ACC112 (cell line): Measurements from ENCODE around the gene COL23A1.

Experiments used
- H2AFZ ChIP-seq: fragments of 200-600 bp; sonication (generic); one replicate; pipeline ENCODE4 v1.6.0; 2017; ENCODE audit warnings: antibody characterized with exemption, low read length; ENCODE audit not compliant: unreplicated experiment
- H3K27ac ChIP-seq: fragments of 200-600 bp; sonication (generic); 2 replicates; pipeline ENCODE4 v1.5.1; 2014; ENCODE audit warnings: low read depth, mild to moderate bottlenecking, antibody characterized with exemption, low read length, moderate library complexity
- H3K27me3 ChIP-seq: fragments of 200-600 bp; sonication (generic); 2 replicates; pipeline ENCODE4 v1.6.1; 2014; ENCODE audit warnings: mild to moderate bottlenecking, antibody characterized with exemption, low read length, moderate library complexity, mixed read lengths; ENCODE audit not compliant: insufficient read depth
- H3K36me3 ChIP-seq: fragments of 200-600 bp; sonication (generic); 2 replicates; pipeline ENCODE4 v1.6.1; 2016; ENCODE audit warnings: mild to moderate bottlenecking, antibody characterized with exemption, low read length, moderate library complexity, mixed read lengths; ENCODE audit not compliant: insufficient read depth
- H3K4me1 ChIP-seq: fragments of 200-600 bp; sonication (generic); one replicate; pipeline ENCODE4 v1.6.1; 2016; ENCODE audit warnings: low read length, mixed read lengths; ENCODE audit not compliant: insufficient read depth, unreplicated experiment, control insufficient read depth
- H3K4me3 ChIP-seq: fragments of 200-600 bp; sonication (generic); 2 replicates; pipeline ENCODE4 v1.5.1; 2014; ENCODE audit warnings: mild to moderate bottlenecking, low read depth, low read length
- H3K79me2 ChIP-seq: fragments of 200-600 bp; sonication (generic); one replicate; pipeline ENCODE4 v1.6.0; 2016; ENCODE audit warnings: low read length; ENCODE audit not compliant: control insufficient read depth, unreplicated experiment, insufficient read depth

The COL23A1 gene

DNA sequence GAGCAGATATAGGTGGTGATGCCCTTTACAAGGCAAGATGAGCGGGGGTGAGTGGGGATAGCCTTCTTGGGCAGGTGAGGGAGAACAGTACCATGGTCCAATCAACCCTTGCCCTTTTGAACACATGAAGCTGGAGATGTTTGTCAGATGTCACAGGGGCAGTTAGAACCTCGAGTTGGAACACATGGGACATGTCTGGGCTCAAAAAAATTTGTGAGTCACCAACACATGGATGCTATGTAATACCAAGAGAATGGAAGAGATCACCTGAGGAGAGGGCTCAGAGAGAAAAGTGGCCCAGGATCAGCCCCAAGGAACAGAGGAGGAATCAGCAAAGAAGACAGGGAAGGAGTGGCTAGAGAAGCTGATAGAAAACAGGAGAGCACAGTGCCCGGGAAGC, 362.3 kb downstream of the COL23A1 start:
- no peak overlapping the region for H3K4me3 ChIP-seq
- H3K27ac ChIP-seq: no peak overlapping the region
- H3K27me3 ChIP-seq: no peaks in the 10 kb centered on the region
- peaks cover 13% of the 10 kb centered on the region for H3K36me3 ChIP-seq
- no peak overlapping the region for H2AFZ ChIP-seq
- peaks cover 39% of the 10 kb centered on the region for H3K79me2 ChIP-seq
- peaks cover 33% of the 10 kb centered on the region for H3K4me1 ChIP-seq

DNA sequence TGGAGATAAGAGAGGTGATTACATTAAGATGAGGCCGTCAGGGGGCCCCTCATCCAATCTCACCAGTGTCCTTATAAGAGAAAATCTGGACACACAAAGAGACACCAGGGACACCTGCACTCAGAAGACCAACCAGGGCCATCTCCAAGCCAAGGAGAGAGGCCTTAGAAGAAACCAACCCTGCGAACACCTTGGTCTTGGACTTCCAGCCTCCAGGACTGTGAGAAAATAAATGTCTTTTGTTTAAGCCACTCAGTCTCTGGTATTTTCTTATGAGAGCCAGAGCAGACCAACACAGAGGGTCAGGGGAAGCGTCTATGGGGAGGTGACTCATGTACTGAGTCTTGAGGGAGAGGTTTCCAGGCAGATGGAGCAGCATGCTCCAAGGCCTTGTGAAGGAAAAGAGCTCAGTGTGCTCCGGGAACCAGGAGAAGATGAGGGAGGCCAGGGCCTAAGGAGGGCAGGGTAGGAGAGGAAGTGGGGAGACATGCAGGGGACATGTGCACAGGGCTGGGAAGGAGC, 363.0 kb downstream of the COL23A1 start:
- Histone ChIP-seq H3K36me3 (peaks cover 13% of the 10 kb centered on the region), H3K79me2 (peaks cover 39% of the 10 kb centered on the region)

DNA sequence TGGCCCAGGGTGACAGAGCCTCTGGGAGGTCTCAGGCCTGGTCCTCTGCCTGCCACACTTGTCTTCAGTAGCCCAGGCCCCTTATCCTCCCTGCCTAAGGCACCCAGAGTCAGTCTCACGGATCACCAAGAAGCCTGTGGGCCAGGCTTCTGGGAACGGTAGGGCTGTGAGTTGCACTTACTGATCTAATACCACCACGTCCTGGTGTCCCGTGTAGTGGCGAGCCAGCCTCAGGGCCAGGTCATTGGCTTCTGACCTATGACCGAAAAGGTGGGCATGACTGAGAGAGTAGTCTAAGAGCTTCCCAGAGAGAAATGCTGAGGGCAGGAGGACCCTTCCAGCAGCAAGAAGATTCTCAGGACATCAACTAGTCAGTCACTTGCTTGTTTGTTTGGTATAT, 365.0 kb downstream of the COL23A1 start:
- Histone ChIP-seq H3K4me3 (no peak overlapping the region), H2AFZ (no peak overlapping the region), H3K79me2 (peaks cover 21% of the 10 kb centered on the region), H3K27me3 (no peaks in the 10 kb centered on the region), H3K36me3 (peaks cover 18% of the 10 kb centered on the region), H3K4me1 (peaks cover 17% of the 10 kb centered on the region), H3K27ac (no peak overlapping the region)

More for the DNA sequence above, 363.0 kb downstream of the COL23A1 start:
- peaks cover 30% of the 10 kb centered on the region for H3K4me1 ChIP-seq
- H3K27ac ChIP-seq: no peak overlapping the region
- H3K27me3 ChIP-seq: no peaks in the 10 kb centered on the region
- H3K4me3 ChIP-seq: no peak overlapping the region
- H2AFZ ChIP-seq: no peak overlapping the region

DNA sequence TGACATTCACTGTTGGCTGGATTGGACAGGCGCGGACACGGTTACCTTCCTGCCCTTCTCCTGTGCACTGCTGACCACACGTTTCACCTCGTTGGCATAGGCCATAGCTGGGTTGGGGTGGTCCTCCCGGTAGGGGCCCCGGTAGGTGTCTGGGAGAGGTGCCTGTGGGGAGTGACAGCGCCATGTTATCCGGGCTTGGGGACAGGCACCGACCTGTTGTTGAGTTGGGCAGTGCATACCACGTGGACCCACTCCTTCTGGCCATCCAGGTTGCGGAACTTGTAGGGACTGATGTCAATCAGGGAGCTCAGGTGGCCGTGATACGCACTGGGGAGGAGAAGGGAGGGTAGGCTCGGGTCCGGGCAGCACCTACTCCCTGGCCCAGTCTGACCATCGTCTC, 365.8 kb downstream of the COL23A1 start:
- Histone ChIP-seq H3K27me3 (no peaks in the 10 kb centered on the region), H3K27ac (no peak overlapping the region), H3K4me3 (no peak overlapping the region), H2AFZ (no peak overlapping the region), H3K36me3 (peaks cover 18% of the 10 kb centered on the region), H3K79me2 (peaks cover 13% of the 10 kb centered on the region), H3K4me1 (peaks cover 12% of the 10 kb centered on the region)

DNA sequence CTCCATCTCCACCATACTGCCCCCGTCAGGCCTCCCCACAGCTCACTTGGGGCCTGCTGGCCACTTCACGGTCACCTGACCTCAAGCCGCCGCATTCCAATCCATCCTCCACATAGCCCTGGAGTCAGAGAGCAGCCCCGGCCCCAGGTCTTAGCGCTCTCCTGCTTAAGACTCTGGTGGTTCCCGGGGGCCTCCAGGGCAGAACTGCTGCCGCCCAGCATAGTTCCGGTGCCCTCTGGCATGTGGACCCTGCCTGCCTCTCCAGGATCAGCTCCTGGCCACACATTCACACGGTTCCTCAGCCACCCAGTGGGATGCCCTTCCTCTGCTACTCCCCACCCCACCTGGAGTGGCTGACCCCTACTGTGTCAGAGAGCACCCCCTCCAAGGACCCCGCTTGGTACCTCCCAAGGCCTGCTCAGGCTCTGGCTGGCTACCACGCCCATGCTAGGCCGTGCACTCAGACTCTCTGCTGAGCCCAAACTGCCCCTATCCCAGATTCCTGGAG, 366.3 kb downstream of the COL23A1 start:
- Histone ChIP-seq H3K79me2 (peaks cover 10% of the 10 kb centered on the region), H3K4me1 (peaks cover 12% of the 10 kb centered on the region), H2AFZ (no peak overlapping the region), H3K27me3 (no peaks in the 10 kb centered on the region), H3K4me3 (no peak overlapping the region), H3K36me3 (peaks cover 18% of the 10 kb centered on the region), H3K27ac (no peak overlapping the region)

DNA sequence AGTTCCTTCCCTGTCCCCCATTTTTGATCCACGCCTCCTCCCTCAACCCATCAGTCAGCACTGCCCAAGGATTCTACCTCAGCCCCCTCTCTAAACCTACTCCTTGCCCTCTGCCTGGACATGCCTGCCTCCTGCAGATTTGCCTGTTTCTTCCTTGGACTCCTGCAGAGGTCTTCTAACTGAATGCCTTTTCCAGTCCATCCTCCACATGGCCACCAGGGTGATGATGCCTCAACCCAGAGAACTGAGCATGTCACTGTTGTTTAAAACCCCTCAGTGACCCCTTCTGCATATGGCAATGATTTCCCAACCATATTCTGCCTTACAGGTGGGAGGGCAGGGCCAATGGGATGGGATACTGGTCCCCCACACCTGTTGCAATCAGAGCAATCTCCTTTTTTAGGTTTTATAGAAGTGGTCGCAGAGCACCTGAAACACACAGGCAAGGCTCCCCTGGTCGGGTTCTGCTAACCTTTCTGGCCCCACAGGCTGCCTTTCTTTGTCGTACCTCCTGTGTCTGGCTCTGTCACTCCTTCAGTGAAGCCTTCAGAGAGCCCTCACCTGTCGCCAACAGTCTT, 366.9 kb downstream of the COL23A1 start:
- H3K4me3 ChIP-seq: no peak overlapping the region
- H3K36me3 ChIP-seq: peaks cover 18% of the 10 kb centered on the region
- no peaks in the 10 kb centered on the region for H3K27me3 ChIP-seq
- peaks cover 9% of the 10 kb centered on the region for H3K4me1 ChIP-seq
- no peak overlapping the region for H2AFZ ChIP-seq
- H3K79me2 ChIP-seq: peaks cover 5% of the 10 kb centered on the region
- no peak overlapping the region for H3K27ac ChIP-seq

DNA sequence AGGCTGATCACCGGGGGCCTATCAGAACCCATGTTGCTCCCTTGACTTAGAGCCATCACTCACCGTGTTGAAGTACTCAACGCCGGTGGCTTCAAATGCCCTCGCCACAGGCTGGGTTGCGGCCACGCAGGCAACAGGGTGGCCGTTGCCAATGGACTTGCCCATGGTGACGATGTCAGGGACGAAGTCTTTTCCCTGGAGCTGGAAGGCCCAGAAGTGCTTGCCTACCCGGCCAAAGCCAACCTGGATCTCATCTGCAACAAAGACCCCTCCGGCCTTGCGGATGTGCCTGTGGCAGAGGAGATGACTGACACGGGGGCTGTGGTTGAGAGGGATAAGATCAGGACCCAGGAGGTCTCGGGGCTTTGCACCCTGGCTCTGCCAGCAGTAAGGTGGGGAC, 367.9 kb downstream of the COL23A1 start:
- no peak overlapping the region for H3K27ac ChIP-seq
- no peak overlapping the region for H3K4me3 ChIP-seq
- H3K4me1 ChIP-seq: no peaks in the 10 kb centered on the region
- no peaks in the 10 kb centered on the region for H3K27me3 ChIP-seq
- peaks cover 3% of the 10 kb centered on the region for H3K79me2 ChIP-seq
- H2AFZ ChIP-seq: no peak overlapping the region
- H3K36me3 ChIP-seq: peaks cover 13% of the 10 kb centered on the region

DNA sequence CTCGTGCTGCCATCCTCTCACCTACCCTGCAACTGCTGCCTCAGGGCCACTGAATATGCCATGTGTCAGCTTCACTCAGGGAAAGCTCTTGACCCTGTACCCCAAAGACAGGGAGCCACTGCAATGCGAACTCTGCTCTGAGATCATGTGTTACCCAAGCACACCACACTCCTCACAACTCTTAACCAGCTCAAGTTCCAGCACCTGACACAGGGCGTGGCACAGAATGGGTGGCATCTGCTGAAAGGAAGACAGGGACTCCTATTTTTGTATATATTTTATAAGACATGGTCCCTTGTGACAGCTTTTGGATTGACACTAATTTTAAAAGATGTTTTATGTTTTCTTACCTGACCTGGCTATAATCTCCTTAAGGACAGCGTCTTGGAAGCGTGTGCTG, 368.3 kb downstream of the COL23A1 start:
- H3K4me3 ChIP-seq: no peak overlapping the region
- no peaks in the 10 kb centered on the region for H3K4me1 ChIP-seq
- H2AFZ ChIP-seq: no peak overlapping the region
- H3K36me3 ChIP-seq: peaks cover 13% of the 10 kb centered on the region
- no peaks in the 10 kb centered on the region for H3K27me3 ChIP-seq
- peaks cover 3% of the 10 kb centered on the region for H3K79me2 ChIP-seq
- H3K27ac ChIP-seq: no peak overlapping the region

DNA sequence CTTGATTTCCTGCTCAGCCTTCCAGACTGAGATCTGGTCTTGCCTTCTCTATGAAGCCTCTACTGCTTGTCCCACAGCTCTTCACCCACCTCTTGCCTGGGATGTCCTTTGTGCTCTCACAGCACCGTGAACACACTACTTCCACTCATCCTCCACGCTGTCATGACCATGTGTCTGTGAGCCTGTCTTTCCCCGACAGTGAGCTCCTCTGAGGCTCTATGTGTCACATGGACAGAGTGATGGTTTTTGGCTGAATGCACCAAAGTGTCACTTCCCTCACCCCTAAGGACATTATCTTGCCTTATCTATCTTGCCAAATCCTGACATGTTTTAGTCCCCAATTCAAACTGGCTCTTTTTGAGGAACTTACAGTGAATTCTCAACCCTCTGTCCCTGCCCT, 368.9 kb downstream of the COL23A1 start:
- peaks cover 14% of the 10 kb centered on the region for H3K36me3 ChIP-seq
- no peak overlapping the region for H3K27ac ChIP-seq

DNA sequence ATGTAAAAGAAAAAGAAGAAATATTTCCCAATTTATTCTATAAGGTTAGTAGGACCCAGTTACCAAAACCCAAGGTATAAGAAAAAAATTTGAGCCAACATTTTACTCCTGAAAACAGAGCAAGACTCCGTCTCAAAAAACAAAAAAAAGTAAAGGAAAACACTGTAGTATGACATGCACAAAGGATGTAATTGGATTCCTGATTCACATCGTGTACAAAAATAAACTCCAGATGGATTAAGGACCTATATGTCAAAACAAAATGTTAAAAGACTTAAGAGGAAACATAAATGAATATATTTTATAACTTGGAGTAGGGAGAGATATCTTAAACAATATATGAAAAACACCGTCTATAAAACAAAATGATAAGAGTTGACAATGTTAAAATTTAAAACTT, 371.4 kb downstream of the COL23A1 start:
- Histone ChIP-seq H3K27me3 (no peaks in the 10 kb centered on the region), H2AFZ (no peak overlapping the region), H3K27ac (0 out of 2 replicates have a peak overlapping the region, but pooled peaks have one; percentile 13), H3K36me3 (peaks cover 20% of the 10 kb centered on the region), H3K4me1 (no peaks in the 10 kb centered on the region), H3K79me2 (no peaks in the 10 kb centered on the region), H3K4me3 (no peak overlapping the region)

More for the DNA sequence above, 368.9 kb downstream of the COL23A1 start:
- Histone ChIP-seq H3K79me2 (peaks cover 3% of the 10 kb centered on the region), H2AFZ (no peak overlapping the region), H3K4me1 (no peaks in the 10 kb centered on the region), H3K4me3 (no peak overlapping the region), H3K27me3 (no peaks in the 10 kb centered on the region)

DNA sequence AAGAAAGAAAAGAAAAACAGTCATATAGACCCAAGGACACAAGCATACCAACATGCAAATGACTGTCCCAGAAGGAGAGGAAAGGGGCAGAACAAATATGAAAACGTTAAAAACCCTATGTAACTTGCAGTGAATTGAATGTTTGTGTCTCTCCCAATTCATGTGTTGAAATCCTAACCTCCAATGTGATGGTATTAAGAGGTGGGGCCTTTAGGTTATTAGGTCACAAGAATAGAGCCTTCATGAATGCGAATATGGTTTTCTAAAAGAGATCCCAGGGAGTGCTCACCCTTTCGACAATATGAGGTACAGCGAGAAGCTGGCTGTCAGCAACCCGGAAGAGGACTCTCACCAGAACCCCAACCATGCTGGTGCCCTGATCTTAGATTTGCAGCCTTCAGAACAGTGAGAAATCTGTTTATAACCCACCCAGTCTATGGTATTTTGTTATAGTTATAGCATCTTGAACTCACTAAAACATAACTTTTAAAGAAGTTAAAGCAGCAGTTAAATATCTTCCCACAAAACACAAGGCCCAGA, 371.9 kb downstream of the COL23A1 start:
- H3K4me3 ChIP-seq: no peak overlapping the region
- peak overlapping the region; percentile 13; the same call in 1 of the 2 replicates for H3K27ac ChIP-seq
- no peak overlapping the region for H2AFZ ChIP-seq
- H3K4me1 ChIP-seq: no peaks in the 10 kb centered on the region
- H3K36me3 ChIP-seq: peaks cover 24% of the 10 kb centered on the region
- H3K27me3 ChIP-seq: no peaks in the 10 kb centered on the region
- H3K79me2 ChIP-seq: no peaks in the 10 kb centered on the region
